ENCODE measurements around the gene TECPR1. TPM values are rescaled to one million over a fixed set of nuclear protein-coding genes. Genes with fewer than 3 reads are reported as not detected.
"Not testable (repeated sequence)": the region's sequence is repeated elsewhere in the genome, so short reads cannot be mapped to it uniquely, and the experiment has no call there.

TECPR1 gene
- total RNA-seq, 4 donors from 2014 or later: 16.1 to 32.4 (median 22.5) TPM

GRCh38 chr7:98223898-98224700 lies 27.9 kb downstream of the TECPR1 start:
- H3K4me3 ChIP-seq: no peak overlapping the region
- no peak for DNase-seq (ENCODE audit: extremely low spot score)
- intact Hi-C loops (cut with DNase I): no loop called here
- no peaks in the 10 kb centered on the region for H3K27me3 ChIP-seq
- no peaks in the 10 kb centered on the region for H3K4me1 ChIP-seq
- WGBS: 84% methylated on average over 7 of the region's 21 CpGs
- H3K36me3 ChIP-seq: peaks cover 8 to 95% (median 84%) of the 10 kb centered on the region in 4 donors
- TF ChIP-seq CTCF (IDR thresholded peaks at IDR 0.05) (no peak), POLR2A (IDR thresholded peaks at IDR 0.05; ENCODE audit: low read depth) (no peak)
- no peaks in the 10 kb centered on the region for H3K9me3 ChIP-seq
- no peak overlapping the region for H3K27ac ChIP-seq (replicated peaks in 1 of 4)

DNA sequence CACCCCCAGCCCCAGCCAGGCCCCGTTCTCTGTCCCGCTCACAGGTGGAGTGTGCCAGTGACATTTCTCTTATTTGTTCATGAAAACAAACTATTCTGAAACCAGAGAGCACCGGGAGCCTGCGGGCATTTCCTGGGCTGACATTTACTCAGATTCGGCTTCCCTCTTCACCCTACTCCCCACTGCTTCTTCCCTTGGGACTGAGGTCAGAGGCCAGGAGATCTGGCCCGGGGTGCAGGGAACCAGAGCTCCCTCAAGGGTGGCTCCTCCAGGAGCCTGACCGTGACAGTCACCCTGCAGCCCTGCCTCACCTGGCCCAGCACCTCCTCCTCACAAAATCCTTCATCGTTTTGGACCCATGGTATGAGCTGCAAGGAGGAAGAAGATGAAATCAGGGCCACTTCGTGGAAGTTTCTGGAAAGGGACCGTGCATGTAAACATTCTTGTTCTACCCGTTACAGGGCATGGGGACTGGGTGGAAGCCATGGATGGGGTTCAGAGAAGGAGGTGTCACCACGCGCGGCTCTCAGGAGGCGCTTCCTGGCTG lies 28.6 kb downstream of the TECPR1 start:
- Histone ChIP-seq H3K4me3 (no peak overlapping the region), H3K4me1 (no peaks in the 10 kb centered on the region), H3K27me3 (no peaks in the 10 kb centered on the region), H3K36me3 (peaks cover 8 to 89% (median 79%) of the 10 kb centered on the region in 4 donors), H3K9me3 (no peaks in the 10 kb centered on the region), H3K27ac (replicated peaks in 1 of 4) (no peak overlapping the region)
- TF ChIP-seq EP300 (IDR thresholded peaks at IDR 0.05) (no peak), CTCF (IDR thresholded peaks at IDR 0.05) (no peak), POLR2AphosphoS5 (IDR thresholded peaks at IDR 0.05) (no peak), POLR2A (IDR thresholded peaks at IDR 0.05; ENCODE audit: low read depth) (no peak)
- intact Hi-C loops (cut with DNase I): no loop called here
- WGBS: 91% methylated on average over 13 of the region's 15 CpGs
- DNase-seq (ENCODE audit: extremely low spot score): no peak

DNA sequence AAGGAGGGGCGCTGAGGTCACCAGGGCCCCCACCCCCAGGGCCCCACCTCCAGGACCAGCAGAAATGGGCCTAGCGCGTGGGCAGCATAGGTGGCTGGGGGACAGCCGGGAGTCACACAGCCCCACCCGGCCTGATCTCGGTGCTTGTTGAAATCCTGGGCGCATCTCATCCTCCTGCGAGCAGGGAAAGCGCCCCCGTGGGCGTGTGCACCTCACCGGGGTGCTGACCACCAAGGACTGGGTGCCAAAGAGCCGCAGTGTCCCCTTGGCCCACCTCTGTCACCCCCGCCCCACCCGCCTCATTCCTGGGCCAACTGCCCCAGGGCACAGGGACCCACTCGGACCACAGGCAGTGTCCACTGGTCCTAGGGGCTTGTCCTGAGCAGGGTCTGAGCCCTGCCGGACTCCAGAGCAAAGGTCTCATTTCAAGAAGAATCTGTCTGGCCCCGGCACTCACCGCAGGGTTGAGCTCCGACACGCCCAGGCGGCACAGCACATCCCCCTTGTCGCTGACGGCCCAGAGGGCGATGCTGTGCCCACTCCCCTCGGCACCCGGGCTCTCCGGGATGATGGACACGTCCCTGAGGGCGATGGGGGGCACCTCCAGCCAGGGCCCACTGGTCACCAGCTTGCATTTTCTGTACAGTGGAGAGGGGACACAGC lies 29.4 kb downstream of the TECPR1 start:
- no peak overlapping the region for H3K4me3 ChIP-seq
- TF ChIP-seq POLR2AphosphoS5 (IDR thresholded peaks at IDR 0.05) (no peak), POLR2A (IDR thresholded peaks at IDR 0.05; ENCODE audit: low read depth) (no peak)
- WGBS: 97% methylated on average over 16 of the region's 30 CpGs
- H3K27ac ChIP-seq (replicated peaks in 1 of 4): no peak overlapping the region
- DNase-seq (ENCODE audit: extremely low spot score): no peak
- H3K9me3 ChIP-seq: no peaks in the 10 kb centered on the region
- no peaks in the 10 kb centered on the region for H3K27me3 ChIP-seq
- peaks cover 8 to 86% (median 78%) of the 10 kb centered on the region in 4 donors for H3K36me3 ChIP-seq
- H3K4me1 ChIP-seq: peaks cover 0 to 3% (median 0%) of the 10 kb centered on the region in 4 donors
- intact Hi-C loops (cut with DNase I): no loop called here

- intact Hi-C loops (cut with DNase I): no loop called here
- DNase-seq (ENCODE audit: extremely low spot score): no peak
- Histone ChIP-seq H3K27me3 (no peaks in the 10 kb centered on the region), H3K4me3 (no peak overlapping the region), H3K27ac (replicated peaks in 1 of 4) (no peak overlapping the region), H3K9me3 (no peaks in the 10 kb centered on the region), H3K4me1 (peaks cover 0 to 4% (median 0%) of the 10 kb centered on the region in 4 donors), H3K36me3 (peaks cover 8 to 87% (median 79%) of the 10 kb centered on the region in 4 donors)
- no peak for TF ChIP-seq POLR2A (IDR thresholded peaks at IDR 0.05; ENCODE audit: low read depth)
- TF ChIP-seq POLR2AphosphoS5 (IDR thresholded peaks at IDR 0.05): no peak
- TF ChIP-seq CTCF (IDR thresholded peaks at IDR 0.05): no peak
- no peak for TF ChIP-seq EP300 (IDR thresholded peaks at IDR 0.05)
- WGBS: 93% methylated on average over 14 of the region's 34 CpGs
Measured at GRCh38 chr7:98221611-98222532, 30.2 kb downstream of the TECPR1 start.

GRCh38 chr7:98219382-98219781 lies 32.6 kb downstream of the TECPR1 start:
- H3K9me3 ChIP-seq; DNase-seq (ENCODE audit: extremely low spot score); H3K4me1 ChIP-seq; H3K27ac ChIP-seq (replicated peaks in 1 of 4); intact Hi-C loops (cut with DNase I); H3K27me3 ChIP-seq; H3K4me3 ChIP-seq: not testable (repeated sequence)
- 97% methylated on average over 6 of the region's 6 CpGs for WGBS
- peaks cover 8 to 79% (median 67%) of the 10 kb centered on the region in 4 donors for H3K36me3 ChIP-seq
